Embryonic facial prominence (tissue), 1 donor: ENCODE results near the gene GLIS1.

Source experiments
- DNase-seq: peaks from one replicate; pipeline ENCODE4 v3.0.0-alpha.2; 2016; ENCODE audit errors: extremely low spot score

Gene GLIS1

GRCh38 chr1:53717025-53717804 is 21.7 kb downstream of the GLIS1 start:
- DNase-seq: no peak

DNA sequence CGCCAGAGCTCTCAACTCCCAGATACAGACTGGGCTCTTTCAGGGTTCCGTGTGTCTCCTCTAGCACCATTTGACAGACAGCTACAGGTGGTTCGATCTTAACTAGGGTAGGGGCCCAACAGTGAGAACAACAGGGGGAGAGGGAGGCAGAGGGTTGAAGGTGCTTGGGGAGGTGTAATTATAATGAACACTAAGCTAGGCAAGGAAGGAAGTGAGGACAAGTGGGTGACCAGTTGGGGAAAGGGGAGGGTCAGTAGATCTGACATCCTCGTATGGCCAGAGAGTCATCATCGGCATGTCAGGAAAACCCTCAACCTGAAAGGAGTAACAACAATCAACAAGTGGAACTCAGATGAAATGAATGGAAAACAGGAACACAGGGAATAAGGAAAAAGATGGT is 22.8 kb downstream of the GLIS1 start:
- no peak for DNase-seq

- no peak for DNase-seq
Measured at GRCh38 chr1:53715478-53715877, 23.5 kb downstream of the GLIS1 start.

GRCh38 chr1:53712276-53712675 is 26.7 kb downstream of the GLIS1 start:
- no peak for DNase-seq

GRCh38 chr1:53710584-53710983 is 28.4 kb downstream of the GLIS1 start:
- no peak for DNase-seq

DNA sequence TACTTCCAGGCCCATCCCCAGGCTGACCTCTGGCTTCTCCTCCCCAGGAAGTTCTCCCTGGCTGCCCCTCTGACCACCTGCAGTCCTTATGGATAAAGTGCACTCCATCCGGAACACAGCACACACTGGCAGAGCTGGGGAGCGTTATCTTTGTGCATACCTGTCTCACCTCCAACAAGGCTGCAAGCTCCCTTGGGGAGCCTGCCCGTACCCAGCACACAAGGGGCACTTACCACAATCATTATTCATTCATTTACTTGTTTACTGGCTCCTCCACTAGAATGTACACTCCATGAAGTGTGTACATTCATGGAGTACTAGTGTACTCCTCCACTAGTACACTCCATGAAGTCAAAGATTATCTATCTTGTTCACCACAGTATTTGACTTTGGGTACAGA is 30.3 kb downstream of the GLIS1 start:
- no peak for DNase-seq

- no peak for DNase-seq
Measured at GRCh38 chr1:53706356-53706755, 32.6 kb downstream of the GLIS1 start.

DNA sequence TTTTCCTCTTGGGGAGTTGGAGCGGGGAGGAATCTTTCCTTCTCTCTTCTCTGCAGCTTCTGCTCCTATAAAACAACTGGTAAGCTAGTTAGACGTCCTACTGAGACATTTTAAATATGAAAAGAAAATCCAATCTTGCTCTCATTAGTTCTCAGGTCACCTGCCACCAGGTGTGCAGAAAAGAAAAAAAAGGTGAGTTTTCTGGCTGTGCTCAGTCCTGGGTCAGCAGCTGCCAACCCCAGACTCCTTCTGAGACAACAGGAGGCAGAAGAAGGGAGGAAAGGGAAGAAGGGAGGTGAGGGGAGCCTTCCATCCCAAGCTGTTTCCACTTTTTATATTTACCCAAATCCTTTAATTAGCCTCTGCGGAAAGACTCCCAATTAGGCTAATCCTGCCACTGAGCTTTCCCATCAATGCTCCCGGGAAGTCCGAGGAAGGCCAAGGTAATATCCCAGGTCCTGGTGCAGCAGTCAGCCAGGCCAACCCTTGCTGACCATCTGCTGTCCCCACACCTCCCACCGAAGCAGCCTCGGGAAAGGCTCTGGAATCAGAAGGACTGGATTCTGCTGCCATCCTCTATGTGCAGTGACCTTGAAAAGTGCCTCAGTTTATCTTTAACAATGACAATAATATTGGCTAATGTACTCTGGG is 33.4 kb downstream of the GLIS1 start:
- no peak for DNase-seq

- DNase-seq: no peak
Measured at GRCh38 chr1:53704804-53705445, 34.0 kb downstream of the GLIS1 start.

DNA sequence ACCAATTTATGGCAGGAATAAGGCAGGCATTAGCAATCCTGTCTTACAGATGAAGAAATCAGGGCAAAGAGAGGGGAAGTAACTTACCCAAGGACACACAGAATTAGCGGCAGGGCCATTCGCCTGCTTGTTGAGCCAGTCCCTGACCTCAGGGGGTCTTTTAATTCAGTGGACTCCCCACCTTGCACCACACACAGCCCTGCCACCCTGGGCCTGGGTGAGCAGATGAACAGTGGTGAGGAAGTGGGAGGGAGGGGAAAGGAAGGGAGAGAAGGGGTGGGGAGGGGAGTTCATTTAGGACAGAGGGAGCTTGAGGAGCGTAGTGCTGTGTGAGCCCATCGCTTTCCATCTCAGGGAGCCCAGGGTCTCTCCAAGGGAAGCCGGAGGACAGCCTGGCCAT is 34.7 kb downstream of the GLIS1 start:
- DNase-seq: no peak

GRCh38 chr1:53703174-53703573 is 35.8 kb downstream of the GLIS1 start:
- no peak for DNase-seq

- DNase-seq: no peak
Measured at GRCh38 chr1:53702341-53702740, 36.6 kb downstream of the GLIS1 start.

DNA sequence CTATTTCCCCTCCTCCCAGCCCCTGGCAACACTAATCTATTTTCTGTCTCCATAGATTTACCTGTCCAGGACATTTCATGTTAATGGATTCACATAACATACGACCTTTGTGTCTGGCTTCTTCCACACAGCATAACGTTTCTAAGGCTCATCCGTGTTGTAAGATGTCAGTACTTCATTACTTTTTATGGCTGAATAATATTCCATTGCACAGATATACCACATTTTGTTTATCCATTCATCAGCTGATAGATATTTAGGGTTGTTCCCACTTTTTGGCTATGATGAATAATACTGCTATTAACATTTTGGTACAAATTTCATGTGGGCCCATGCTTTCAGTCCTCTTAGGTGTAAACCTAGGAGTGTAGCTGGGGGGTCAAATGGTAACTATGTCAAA is 38.2 kb downstream of the GLIS1 start:
- no peak for DNase-seq

- DNase-seq: no peak
Measured at GRCh38 chr1:53699981-53700380, 39.0 kb downstream of the GLIS1 start.

- no peak for DNase-seq
Measured at GRCh38 chr1:53698384-53698980, 40.5 kb downstream of the GLIS1 start.

DNA sequence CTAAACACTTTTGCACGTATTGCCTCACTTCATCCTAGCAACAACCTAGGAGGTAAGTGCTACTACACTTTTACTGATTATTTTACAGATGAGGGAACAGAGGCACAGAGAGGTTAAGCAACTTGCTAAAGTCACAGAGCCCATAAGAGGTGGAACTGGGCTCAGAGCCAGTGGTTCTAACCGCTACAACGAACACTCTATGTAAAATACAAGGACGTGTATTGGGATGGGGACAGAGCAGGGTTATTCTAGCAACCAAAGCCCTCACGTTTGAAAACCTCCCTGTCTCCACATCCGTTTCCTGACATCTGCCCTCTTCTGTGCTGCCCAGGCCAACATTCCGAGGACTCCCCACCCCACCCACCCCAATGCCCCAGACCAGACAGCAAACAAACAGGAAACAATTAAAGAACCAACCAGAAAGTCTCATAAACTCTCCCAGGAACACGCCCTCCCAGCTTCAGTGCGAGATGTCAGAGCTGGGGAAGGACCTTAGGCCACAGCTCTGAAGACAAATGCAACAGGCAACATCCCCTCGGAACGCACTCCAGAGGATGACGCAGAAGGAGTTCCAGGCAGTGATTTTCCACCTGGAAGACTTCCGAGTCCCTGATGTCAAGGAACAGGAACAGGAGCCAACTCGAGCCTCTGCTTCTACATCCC is 41.1 kb downstream of the GLIS1 start:
- DNase-seq: no peak

- no peak for DNase-seq
Measured at GRCh38 chr1:53696990-53697389, 42.0 kb downstream of the GLIS1 start.

- DNase-seq: no peak
Measured at GRCh38 chr1:53696571-53696970, 42.4 kb downstream of the GLIS1 start.

DNA sequence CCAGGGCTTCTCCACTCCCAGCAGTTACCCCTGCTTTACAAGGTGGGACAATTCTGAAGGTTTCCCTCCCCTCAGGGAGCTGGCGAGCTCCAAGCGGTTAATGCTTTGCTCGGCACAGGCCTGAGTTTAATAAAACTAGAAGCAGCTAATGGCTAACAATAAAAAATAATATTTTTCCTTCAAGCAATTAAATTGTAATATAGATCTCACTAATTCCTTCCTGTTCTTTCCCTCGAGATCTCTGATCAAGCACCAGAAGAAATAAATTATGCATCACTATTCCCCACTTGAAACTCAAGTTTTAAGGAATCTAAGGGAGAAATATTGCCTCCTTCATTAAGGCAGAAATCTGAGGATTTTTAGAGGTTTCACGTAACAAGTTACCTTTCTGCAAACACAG is 42.9 kb downstream of the GLIS1 start:
- no peak for DNase-seq

DNA sequence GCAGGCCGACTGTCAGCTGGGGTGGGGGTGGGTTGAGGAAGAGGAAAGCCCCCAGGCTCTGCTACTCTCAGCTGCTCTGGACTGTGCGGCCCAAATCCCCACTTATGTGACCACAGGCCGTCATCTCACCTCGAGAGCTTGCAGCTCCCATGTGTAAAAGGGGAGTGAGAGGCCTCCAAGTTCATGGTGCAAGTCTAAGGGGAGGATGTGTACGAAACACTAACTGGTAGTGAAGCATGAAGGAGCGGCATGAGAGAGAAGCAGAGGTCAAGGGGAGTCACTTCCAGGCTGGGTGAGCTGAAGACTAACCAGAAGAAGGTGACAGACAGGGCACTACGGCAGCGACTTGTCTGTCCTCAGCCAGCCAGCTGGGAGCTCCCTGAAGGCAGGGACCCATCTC is 43.8 kb downstream of the GLIS1 start:
- DNase-seq: no peak

GRCh38 chr1:53694718-53695091 is 44.3 kb downstream of the GLIS1 start:
- no peak for DNase-seq
